NCI-H128 (cell line): Measurements from ENCODE around the gene PPRC1.

ENCODE experiments used
- DNase-seq: peaks from one replicate; lab custom pipeline; 2025; ENCODE audit not compliant: unreplicated experiment; lab: John Stamatoyannopoulos, UW

Gene PPRC1

GRCh38 chr10:102118867-102119266 lies 14.0 kb upstream of the PPRC1 start:
- no peak for DNase-seq

DNA sequence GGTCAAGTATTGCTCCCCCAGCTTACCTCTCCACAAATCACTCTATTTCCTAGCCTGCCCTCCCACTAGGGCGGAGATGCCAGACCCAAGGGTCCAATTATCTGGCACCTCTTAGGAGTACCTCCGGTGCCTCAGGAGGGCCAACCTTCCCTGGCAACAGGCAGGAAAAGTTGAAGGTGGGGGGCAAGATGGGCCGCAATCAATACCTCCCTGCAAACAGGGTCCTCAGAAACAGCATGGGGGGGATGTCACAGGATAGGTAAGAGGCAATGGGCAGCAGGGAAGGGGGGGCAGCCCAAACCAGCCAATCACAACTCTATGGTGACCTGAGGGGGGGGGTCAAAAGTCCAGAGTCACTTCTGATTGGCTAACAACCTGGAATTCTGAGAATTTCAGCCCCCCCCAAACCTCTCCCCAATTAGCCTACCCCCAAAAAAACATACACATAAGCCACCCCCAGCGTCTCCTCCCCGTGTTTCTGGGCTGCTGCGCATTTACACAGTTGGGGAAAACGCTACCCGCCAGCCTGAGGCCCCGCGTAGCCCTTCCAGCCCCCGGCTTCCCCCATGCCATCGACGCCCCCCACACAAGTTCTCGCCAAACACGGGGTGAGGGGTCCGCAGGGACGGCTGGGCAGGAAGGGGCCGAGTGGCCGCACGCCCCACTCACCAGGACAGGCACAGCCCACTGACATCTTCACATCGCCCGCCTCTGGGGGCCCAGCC lies 13.3 kb upstream of the PPRC1 start:
- DNase-seq, result no peak

GRCh38 chr10:102120142-102120990 lies 12.5 kb upstream of the PPRC1 start, which contains the start of gene LDB1:
Gene LDB1, minus strand, starts transcription at chr10:102120368. Its CDS starts 258 bp downstream, at chr10:102120110.
- DNase-seq, result peak; percentile 68

GRCh38 chr10:102120991-102121738 lies 11.7 kb upstream of the PPRC1 start:
- no peak for DNase-seq

DNA sequence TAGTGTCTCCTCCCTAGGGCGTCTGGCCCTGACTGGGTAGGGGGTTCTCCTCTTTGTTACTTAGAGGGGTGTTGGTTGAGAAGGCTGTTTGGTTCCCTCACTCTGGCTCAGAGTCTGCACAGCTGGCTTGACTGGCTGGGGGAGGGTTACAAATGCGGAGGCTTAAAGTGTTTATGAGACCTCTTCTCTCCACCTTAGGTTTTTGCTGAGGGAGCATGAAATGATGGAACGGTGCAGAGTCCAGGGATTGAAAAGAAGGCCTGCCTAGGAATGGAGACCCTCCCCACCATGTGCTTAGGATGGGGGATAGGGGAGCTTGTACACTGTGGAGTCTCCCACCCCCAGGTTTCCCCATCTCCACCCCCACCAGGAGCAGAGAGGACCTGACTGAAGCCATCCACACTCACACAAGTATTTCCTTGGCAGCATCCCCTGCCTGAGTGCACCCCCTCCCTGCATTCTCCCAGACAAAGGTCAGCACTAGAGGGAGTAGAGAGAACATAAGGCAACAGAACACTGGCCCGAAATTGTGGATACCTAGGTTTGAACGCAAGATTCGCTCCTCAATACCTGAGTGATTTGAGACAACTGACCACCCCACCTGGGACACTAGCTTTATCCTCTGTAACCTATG lies 11.0 kb upstream of the PPRC1 start:
- no peak for DNase-seq

DNA sequence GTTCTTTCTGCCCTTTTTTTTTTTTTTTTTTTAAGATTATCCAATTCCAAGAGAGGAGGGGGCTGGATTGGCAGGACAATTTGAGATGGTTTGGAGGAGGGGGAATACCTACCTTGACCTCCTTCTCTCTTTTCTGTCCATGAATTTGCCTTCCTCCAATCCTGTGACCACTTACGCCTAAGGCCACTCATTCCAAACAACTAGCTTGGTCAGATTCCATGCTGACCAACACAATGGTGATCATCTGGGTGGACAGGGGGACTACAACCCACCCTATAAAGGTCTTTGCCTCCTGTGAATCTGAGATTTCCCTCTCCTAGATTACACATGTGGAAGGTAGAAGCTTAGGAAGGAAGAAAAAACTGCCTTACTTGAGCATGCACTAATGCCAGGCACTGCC lies 10.4 kb upstream of the PPRC1 start:
- DNase-seq, result no peak

DNA sequence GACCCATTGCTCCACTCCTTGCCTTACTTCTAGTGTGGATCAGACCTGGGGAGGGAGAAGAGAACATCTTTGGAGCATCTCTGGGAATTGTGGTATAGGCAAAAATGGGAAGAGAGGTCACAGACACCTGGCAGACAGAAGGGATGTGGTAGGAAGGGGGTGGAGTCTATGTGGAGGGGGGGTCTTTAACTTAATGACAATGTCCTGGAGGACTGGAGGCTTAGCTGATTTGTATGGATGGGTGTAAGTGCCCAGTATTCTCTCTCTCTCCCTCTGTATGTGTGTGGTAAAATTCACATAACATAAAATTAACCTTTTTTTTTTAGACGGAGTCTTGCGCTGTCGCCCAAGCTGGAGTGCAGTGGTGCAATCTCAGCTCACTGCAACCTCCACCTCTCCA lies 9.6 kb upstream of the PPRC1 start:
- no peak for DNase-seq

GRCh38 chr10:102131286-102132170 lies 1.3 kb upstream of the PPRC1 start:
- no peak for DNase-seq

DNA sequence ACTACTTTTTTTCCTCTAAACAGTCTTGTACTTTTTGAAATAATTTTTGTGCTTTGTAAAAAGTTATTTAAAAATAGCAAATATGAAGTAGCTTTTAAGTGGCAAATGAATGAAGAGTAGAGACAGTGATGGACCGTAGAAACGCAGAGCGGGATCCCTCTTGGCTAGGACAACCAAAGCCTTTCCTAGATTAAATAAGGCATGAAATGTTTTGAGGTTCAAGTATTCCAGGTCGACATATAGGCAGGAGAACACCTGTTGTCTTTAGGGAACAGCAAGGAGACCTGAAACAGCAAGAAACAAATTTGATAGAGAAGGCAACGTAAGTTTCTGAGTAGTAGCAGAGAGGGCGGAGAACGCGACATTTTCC lies 662 bp upstream of the PPRC1 start:
- no peak for DNase-seq

DNA sequence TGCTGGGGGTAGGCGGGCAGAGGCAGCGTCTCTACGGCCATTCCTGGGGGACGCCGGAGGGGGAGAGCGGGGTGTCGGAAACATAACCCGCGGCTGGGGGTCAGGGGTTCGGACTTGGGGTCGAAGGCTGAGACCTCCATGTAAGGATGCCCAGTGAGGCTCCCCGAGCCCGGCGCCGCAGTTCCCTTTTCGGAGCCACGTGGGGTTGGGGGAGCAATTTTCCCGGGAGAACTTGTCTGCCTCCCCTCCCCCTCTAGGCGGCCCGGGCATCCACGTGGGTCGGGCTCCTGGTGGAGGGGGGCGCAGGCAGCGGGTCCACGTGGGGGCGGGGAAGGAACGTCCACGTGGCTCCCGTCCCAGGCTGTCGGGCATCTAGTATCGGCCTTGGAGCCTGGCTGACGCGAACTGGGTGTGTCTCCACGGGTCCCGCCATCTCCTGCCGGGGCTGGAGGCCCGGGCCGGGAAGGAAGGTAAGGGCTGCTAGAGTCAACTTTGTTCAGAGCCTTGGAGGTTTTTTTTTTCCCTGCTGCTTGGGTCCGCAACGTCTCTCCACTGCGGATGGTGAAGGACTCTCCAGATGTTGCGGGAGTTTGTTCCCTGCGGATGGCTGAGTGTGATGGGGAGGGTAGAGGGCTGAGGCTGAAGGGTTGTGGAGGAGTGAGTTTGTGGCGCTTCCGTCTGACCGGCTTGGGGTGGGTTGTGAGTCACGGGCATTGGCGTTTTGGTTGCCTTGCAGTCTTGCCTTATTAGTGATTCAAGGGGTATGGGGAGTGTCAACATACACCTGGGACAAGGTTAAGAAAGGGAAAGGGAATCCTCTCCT lies 744 bp downstream of the PPRC1 start:
- no peak for DNase-seq

- no peak for DNase-seq
These were observed 1.6 kb downstream of the PPRC1 start for GRCh38 chr10:102134416-102134815.

- DNase-seq, result no peak
These were observed 3.2 kb downstream of the PPRC1 start for GRCh38 chr10:102135956-102136526.

- DNase-seq, result no peak
These were observed 6.7 kb downstream of the PPRC1 start for GRCh38 chr10:102139281-102140110.

GRCh38 chr10:102140218-102140617 lies 7.4 kb downstream of the PPRC1 start:
- no peak for DNase-seq

- no peak for DNase-seq
These were observed 8.2 kb downstream of the PPRC1 start for GRCh38 chr10:102140913-102141540.

- DNase-seq, result no peak
These were observed 8.8 kb downstream of the PPRC1 start for GRCh38 chr10:102141583-102142107.

- DNase-seq, result no peak
These were observed 14.2 kb downstream of the PPRC1 start for GRCh38 chr10:102146971-102147428.
